NOMO-1 treated with dmso at 0.1 percent for 144 hours (cell line): ENCODE measurements around the gene NOPCHAP1.

ENCODE experiments used
- DNase-seq: peaks from one replicate; lab custom pipeline; 2025; ENCODE audit not compliant: unreplicated experiment; lab: John Stamatoyannopoulos, UW

The NOPCHAP1 gene

DNA sequence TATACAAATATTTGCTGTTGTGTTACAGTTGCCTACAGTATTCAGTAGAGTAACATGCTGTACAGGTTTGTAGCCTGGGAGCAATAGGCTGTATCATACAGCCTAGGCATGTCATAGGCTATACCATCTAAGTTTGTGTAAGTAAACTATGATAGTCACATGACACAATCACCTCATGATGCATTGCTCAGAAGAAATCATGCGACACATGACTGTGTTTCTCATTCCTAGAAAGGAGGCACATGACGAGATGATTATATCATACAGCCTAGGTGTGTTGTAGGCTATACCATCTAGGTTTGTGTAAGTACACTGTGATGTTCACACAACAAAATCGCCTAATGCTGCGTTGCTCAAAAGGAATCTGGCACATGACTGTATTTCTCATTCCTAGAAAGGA, 31.9 kb downstream of the NOPCHAP1 start:
- no peak for DNase-seq

DNA sequence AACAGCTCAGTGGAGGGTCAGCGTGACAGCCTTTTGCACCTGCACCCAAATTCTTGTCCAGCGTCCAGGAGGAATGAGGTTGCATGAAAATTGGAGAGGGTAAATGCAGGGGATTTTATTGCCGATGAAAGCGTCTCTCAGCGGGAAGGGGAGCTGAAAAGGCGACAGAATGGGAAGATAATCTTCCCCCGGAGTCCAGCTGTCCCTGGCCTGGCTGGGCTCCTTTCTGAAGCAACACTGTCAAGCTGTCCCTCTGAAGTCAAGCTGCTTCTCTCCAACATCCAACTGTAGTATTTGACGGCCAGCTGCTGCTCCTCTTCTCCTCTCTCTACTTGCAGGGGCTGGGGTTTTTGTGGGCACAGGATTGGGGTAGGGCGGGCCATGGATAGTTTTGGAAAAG, 32.7 kb downstream of the NOPCHAP1 start:
- DNase-seq, result no peak

DNA sequence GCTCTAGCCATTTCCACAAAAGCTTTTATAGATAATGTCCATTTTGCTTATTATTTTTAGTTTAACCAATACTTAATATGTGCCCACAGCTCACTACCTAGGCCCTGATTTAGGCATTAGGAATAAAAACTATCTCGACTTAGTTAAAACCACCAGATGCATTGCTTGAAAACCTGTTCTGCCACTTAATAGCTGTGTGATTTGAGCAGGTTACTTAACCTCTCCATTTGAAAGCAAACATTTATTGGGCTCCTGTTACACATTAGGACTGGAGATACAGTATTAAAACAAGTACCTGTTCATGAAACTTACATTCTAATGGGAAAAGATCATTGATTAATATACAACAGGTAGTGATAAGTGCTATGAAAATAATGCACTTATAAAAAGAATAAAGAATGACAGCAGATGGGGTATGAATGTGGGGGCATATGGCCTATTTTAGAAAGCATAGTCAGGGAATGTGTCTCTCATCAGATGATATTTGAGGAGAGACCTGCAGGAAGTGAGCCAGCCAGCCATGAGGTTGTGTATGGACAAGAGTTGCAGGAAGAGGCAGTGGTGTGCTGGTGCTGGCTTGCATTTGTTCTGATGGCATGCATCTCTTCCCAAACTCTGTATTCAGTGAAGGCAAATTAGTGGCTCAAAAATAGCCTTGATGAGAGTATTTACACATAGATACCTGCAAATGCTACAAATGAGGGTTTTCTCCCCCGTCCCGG, 34.3 kb downstream of the NOPCHAP1 start:
- DNase-seq, result no peak

DNA sequence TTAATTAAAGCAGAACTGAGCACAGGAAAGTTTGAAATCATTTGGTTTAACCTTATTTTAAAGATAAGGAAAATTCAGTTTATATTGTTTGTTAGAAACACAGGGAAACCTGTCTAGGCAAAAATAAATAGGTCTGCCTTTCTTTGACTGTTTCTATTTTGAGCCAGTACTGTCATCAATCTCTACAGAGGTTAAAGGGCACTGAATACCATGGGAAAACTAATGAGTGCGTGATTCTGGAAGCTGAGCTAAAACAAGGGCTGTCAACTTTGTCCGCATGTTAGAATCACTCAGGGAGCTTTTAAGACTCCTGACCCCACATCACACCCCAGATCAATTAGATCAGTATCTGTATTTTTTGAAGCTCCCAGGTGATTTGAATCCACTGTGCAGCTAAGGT, 38.8 kb downstream of the NOPCHAP1 start:
- no peak for DNase-seq

DNA sequence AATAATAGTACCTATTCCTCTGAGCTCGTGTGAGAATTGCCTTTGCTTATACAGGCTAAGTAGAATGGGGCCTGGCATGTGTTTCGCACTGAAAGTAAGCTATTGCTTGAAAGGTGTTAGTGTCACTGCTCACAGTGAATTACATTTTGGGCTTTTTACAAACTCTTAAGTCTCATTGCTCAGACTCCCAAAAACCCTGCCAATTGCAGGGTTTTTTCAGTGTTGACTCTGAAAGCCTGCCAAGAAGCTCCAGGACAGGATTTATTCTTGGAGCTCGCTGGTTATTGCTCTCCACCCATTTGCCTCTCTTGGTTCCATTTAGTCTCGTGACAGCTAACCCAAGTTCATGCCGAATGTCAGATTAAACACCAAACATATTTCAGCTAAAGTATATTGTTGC, 39.8 kb downstream of the NOPCHAP1 start:
- DNase-seq, result no peak

DNA sequence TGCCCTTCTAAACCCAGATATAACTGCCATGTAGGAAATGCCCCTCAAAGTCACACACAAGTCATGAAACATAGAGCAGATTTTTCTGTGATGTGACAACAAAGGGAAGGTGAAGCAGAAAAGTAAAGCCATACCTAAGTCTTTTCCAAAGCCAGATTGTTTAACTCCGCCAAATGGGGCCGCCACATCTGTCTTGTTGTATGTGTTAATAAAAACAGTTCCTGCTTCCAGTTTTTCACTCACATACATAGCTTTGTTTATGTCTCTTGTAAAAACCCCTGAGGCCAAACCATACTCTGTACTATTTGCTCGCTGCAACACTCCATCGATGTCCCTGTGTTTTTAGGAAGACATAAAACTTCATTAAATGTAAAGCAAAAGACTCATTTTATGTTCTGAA, 40.3 kb downstream of the NOPCHAP1 start:
- no peak for DNase-seq

DNA sequence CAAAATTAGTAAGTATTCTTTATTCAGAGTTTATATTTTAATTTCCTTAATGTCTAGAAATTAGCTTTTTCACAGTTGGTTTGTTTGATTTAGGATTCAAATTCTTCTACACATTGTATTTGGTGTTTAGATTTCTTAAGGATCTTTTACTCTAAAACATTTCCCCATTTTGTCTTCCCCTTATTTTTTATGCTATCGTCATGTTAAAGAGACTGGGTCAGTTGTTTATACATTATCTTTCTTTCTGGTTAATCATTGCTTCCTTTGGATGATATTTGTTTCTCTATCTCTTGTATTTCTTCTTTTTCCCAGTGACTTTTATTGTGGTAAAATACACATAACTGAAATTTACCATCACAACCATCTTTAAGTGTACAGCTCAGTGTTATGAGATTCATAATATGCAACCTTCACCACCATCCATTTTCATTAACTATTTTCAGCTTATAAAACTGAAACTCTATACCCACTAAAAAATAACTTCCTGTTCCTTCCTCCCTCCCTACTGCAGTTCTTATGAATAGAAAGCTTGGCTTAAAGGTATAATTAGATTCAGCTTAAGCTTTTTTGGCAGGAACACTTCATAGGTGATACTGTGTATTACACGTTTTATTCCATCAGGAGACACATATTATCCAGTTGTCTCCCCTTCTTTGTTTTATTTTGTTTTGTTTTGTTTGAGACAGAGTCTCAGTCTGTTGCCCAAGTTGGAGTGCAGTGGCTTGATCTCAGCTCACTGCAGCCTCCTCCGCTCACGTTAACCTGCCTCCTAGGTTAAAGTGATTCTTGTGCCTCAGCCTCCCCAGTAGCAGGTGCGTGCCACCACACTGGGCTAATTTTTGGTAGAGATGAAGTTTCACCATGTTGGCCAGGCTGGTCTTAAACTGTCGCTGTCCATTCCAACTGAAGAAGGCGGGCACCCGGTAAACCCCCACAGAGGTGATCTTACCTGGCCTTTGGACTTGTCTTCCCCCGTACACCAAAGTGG, 45.0 kb downstream of the NOPCHAP1 start:
- no peak for DNase-seq

DNA sequence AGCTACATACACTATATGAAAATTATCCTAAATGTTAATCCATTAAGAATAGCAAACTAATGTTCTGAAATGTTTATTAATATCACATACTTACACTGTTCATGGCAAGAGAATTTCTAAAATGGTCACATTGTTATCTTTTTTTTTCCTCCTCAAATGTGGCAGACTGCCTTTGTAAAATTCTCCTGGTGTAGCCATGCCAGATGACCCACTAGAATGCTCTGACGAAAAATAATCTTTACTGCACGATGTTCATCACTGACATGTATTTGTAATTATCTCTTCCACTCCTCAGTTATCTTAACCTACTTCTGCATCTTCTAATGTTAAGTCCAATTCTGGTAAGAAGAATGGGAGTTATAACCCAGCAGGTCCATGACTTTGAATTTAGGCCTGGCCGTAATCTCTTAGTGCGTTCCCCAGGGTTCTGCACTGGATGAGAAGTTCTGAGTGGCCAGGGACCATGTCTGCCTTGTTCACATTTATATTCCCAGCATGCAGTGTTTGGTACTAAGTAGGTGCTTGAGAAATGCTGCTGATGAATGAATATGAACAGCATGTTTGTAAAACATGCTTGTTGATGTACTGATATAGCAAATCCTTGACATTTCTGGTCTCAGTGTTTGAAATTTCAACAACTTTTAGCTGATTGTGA, 46.7 kb downstream of the NOPCHAP1 start:
- DNase-seq, result no peak

DNA sequence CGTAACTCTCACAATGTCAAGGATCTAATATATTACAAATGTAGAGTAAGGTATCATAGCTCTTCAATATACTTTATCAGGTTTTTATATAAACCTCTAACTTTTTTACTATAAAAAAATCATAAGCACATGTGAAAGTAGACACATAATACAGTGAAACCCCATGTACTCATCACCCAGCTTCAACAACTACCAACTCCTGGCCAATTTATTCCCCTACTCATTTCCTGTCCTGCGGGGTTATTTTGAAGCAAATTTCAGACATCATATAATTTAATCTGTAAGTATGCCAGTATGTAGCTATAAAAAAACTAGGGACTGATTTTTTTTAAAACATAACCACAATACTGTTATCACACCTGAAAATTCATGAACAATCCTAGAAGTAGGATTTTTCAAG, 47.7 kb downstream of the NOPCHAP1 start:
- DNase-seq, result no peak
